Endodermal cell (in vitro differentiated cells): Measurements from ENCODE around the gene PRPF40B. TPM values are rescaled to one million over a fixed set of nuclear protein-coding genes. Genes with fewer than 3 reads are reported as not detected.
A peak's percentile ranks its signal among the peaks of the same experiment; 100 is the strongest.

Source experiments
- DNase-seq: peaks from one replicate; pipeline ENCODE4 v3.0.0-alpha.2; 2017
- H3K27ac ChIP-seq: 2 replicates; pipeline ENCODE4 v1.5.1; 2013; ENCODE audit warnings: mild to moderate bottlenecking, low read depth, low read length, moderate library complexity
- H3K27me3 ChIP-seq: 2 replicates; pipeline ENCODE4 v1.6.1; 2013; ENCODE audit warnings: mild to moderate bottlenecking, low read length, moderate library complexity; ENCODE audit not compliant: insufficient read depth, control insufficient read depth, poor library complexity, severe bottlenecking
- H3K36me3 ChIP-seq: 2 replicates; pipeline ENCODE4 v1.7.0; 2013; ENCODE audit warnings: mild to moderate bottlenecking, low read length, moderate library complexity; ENCODE audit not compliant: control insufficient read depth, insufficient read depth
- H3K4me1 ChIP-seq: one replicate; pipeline ENCODE4 v1.7.0; 2013; ENCODE audit warnings: low read length; ENCODE audit not compliant: control insufficient read depth, insufficient read depth
- H3K4me3 ChIP-seq: 2 replicates; pipeline ENCODE4 v1.5.1; 2013; ENCODE audit warnings: mild to moderate bottlenecking, low read length, moderate library complexity
- H3K9ac ChIP-seq: 2 replicates; pipeline ENCODE4 v1.6.1; 2013; ENCODE audit warnings: mild to moderate bottlenecking, low read length, moderate library complexity; ENCODE audit not compliant: poor library complexity, severe bottlenecking; ENCODE audit errors: extremely low read depth
- H3K9me3 ChIP-seq: 2 replicates; pipeline ENCODE4 v1.6.1; 2013; ENCODE audit warnings: mild to moderate bottlenecking, low read length, moderate library complexity; ENCODE audit not compliant: control insufficient read depth
- H3K27ac Mint-ChIP-seq: 2 replicates; pipeline ENCODE4 v1.8.0; 2020; ENCODE audit warnings: mixed read lengths
- H3K27me3 Mint-ChIP-seq: 2 replicates; pipeline ENCODE4 v1.8.0; 2021; ENCODE audit warnings: mild to moderate bottlenecking, mixed read lengths; ENCODE audit not compliant: insufficient read depth
- H3K36me3 Mint-ChIP-seq: 2 replicates; pipeline ENCODE4 v1.8.0; 2020; ENCODE audit warnings: low read depth, mixed read lengths
- H3K4me1 Mint-ChIP-seq: 2 replicates; pipeline ENCODE4 v1.8.0; 2020; ENCODE audit warnings: mixed read lengths
- H3K4me3 Mint-ChIP-seq: 2 replicates; pipeline ENCODE4 v1.8.0; 2020; ENCODE audit warnings: mild to moderate bottlenecking, moderate library complexity, mixed read lengths
- H3K9me3 Mint-ChIP-seq: 2 replicates; pipeline ENCODE4 v1.8.0; 2020; ENCODE audit warnings: mild to moderate bottlenecking, mixed read lengths
- WGBS, 2 experiments: methylation state at CpG; one replicate each; pipeline versions ENCODE4 v1.1.5 to v1.1.7; 2013; ENCODE audit warnings: missing lambda C conversion rate in 2 of 2, mixed read lengths in 1 of 2; ENCODE audit not compliant: insufficient coverage in 1 of 2, insufficient read length in 1 of 2; 5-methylcytosine and 5-hydroxymethylcytosine counted together
- total RNA-seq, 2 donors: library from RNA; stranded (reverse); fragmentation: NEBNext Ultra II Directional in 1 of 2; extraction: Animal tissue kit (Norgen Biotek cat#: 25700) in 1 of 2; gene quantifications; 2 replicates in 1 of 2; 3 replicates in 1 of 2; pipeline ENCODE4 v1.2.1, GENCODE V29; 2021
- TF ChIP-seq, protein P1 (sequence below): fragments of 200-600 bp; sonication (generic); conservative IDR thresholded peaks from 2 replicates; pipeline ENCODE4 v1.5.0; 2021; ENCODE audit warnings: antibody characterized with exemption, mild to moderate bottlenecking

The PRPF40B gene
- total RNA-seq, 2 donors from 2014 or later: 33.8 to 45.6 TPM

DNA sequence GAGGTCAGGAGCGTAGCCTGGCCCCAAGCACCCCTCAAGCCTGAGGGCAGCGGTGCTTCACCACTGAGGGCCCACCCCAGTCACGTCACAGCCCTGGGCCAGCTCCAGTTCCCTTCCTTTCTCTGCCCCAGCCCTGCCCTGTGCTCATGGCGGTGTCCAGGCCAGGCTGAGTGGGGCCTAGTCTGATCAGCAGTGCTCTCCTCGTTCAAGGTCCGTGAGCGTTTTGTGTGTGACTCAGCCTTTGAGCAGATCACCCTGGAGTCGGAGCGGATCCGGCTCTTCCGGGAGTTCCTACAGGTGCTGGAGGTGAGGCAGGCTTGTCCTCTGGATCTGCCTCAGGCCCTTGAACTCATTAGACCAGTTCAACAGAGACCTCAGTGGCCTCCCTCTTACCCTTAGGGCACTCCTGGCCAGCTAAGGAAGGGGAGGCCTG, 19.0 kb downstream of the PRPF40B start:
- H3K27ac ChIP-seq: peak overlapping the region; percentile 42
- H3K9me3 Mint-ChIP-seq: no peaks in the 10 kb centered on the region
- H3K27me3 Mint-ChIP-seq: no peaks in the 10 kb centered on the region
- no peak overlapping the region for H3K27ac Mint-ChIP-seq
- H3K4me1 ChIP-seq: peaks cover 6% of the 10 kb centered on the region
- H3K4me3 ChIP-seq: no peak overlapping the region
- DNase-seq: no peak
- H3K4me3 Mint-ChIP-seq: no peak overlapping the region
- H3K27me3 ChIP-seq: no peaks in the 10 kb centered on the region
- H3K9ac ChIP-seq: no peak overlapping the region
- peaks cover 26% of the 10 kb centered on the region for H3K4me1 Mint-ChIP-seq
- WGBS, 2 experiments: 89 to 91% methylated on average over 6 to 11 of the region's 11 CpGs
- no peaks in the 10 kb centered on the region for H3K9me3 ChIP-seq
- TF ChIP-seq, protein P1, sequence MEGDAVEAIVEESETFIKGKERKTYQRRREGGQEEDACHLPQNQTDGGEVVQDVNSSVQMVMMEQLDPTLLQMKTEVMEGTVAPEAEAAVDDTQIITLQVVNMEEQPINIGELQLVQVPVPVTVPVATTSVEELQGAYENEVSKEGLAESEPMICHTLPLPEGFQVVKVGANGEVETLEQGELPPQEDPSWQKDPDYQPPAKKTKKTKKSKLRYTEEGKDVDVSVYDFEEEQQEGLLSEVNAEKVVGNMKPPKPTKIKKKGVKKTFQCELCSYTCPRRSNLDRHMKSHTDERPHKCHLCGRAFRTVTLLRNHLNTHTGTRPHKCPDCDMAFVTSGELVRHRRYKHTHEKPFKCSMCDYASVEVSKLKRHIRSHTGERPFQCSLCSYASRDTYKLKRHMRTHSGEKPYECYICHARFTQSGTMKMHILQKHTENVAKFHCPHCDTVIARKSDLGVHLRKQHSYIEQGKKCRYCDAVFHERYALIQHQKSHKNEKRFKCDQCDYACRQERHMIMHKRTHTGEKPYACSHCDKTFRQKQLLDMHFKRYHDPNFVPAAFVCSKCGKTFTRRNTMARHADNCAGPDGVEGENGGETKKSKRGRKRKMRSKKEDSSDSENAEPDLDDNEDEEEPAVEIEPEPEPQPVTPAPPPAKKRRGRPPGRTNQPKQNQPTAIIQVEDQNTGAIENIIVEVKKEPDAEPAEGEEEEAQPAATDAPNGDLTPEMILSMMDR: no peak
- H3K36me3 Mint-ChIP-seq: peaks cover 39% of the 10 kb centered on the region
- H3K36me3 ChIP-seq: peaks cover 50% of the 10 kb centered on the region

DNA sequence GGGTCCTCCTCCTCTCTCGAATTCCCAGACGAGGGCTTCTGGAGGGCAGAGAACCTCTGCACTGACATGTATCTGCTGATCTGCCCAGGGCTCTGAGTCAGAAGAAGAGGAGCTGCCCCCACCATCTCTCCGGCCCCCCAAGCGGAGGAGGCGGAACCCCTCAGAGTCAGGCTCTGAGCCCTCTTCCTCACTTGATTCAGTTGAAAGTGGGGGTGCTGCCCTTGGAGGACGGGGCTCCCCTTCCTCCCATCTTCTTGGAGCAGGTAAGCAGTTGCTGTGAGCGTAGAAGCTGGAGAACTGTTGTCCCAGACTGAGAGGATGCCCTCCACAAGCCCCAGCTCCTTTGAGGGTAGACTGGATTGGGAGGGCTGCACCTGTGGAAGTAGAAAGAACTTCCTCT, 19.8 kb downstream of the PRPF40B start:
- no peaks in the 10 kb centered on the region for H3K27me3 ChIP-seq
- no peaks in the 10 kb centered on the region for H3K9me3 Mint-ChIP-seq
- no peaks in the 10 kb centered on the region for H3K27me3 Mint-ChIP-seq
- no peak overlapping the region for H3K4me3 ChIP-seq
- H3K9ac ChIP-seq: no peak overlapping the region
- H3K36me3 ChIP-seq: peaks cover 53% of the 10 kb centered on the region
- no peak overlapping the region for H3K4me3 Mint-ChIP-seq
- 89 to 96% methylated on average over 5 to 7 of the region's 7 CpGs for WGBS, 2 experiments
- no peak overlapping the region for H3K27ac Mint-ChIP-seq
- H3K9me3 ChIP-seq: no peaks in the 10 kb centered on the region
- no peak overlapping the region for H3K27ac ChIP-seq
- peaks cover 20% of the 10 kb centered on the region for H3K4me1 Mint-ChIP-seq
- peaks cover under 1% of the 10 kb centered on the region for H3K4me1 ChIP-seq
- H3K36me3 Mint-ChIP-seq: peaks cover 46% of the 10 kb centered on the region
- TF ChIP-seq, protein P1: no peak
- DNase-seq: no peak

DNA sequence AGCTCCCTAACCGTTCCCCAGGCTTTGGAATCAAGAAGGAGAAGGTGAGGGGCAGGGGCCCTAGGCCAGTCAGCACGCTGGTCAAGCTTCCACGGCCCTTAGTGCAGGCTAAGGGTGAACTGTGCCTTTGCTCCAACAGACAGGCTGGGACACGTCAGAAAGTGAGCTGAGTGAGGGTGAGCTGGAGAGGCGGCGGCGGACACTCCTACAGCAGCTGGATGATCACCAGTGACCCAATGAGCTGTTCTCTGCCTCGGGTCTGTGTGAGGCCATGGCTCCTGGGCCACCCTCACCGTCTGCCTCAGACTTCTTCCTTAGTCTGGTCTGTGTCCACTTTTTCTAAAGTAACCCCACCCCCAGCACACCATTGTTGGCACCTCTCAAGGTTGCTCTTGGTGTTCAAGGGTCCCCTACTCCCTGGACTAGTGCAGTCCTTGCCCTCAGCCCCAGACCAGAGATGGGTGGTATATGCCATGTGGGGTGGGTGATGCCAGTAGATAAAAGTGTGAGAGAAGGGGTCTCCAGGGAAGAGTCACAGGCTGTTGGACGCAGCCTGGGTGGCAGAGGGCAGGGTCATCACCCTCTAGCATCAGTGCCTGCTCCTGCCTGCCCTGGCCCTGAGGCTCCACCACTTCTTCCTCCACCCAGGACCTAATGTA, 20.7 kb downstream of the PRPF40B start:
- Histone ChIP-seq H3K4me3 (no peak overlapping the region), H3K9ac (no peak overlapping the region), H3K4me1 (no peaks in the 10 kb centered on the region), H3K36me3 (peaks cover 56% of the 10 kb centered on the region), H3K27me3 (no peaks in the 10 kb centered on the region), H3K27ac (no peak overlapping the region), H3K9me3 (no peaks in the 10 kb centered on the region)
- Mint-ChIP-seq H3K27me3 (no peaks in the 10 kb centered on the region), H3K4me3 (no peak overlapping the region), H3K4me1 (peaks cover 18% of the 10 kb centered on the region), H3K36me3 (peaks cover 51% of the 10 kb centered on the region), H3K27ac (peak overlapping the region; percentile 80), H3K9me3 (no peaks in the 10 kb centered on the region)
- TF ChIP-seq, protein P1: no peak
- WGBS, 2 experiments: 89 to 91% methylated on average over 8 to 10 of the region's 10 CpGs
- DNase-seq: no peak
